K562 (cell line): ENCODE results near the gene CREB3L2. TPM values are rescaled to one million over a fixed set of nuclear protein-coding genes. Genes with fewer than 3 reads are reported as not detected.

Experiments
- ATAC-seq: fragments of 200-7000 bp; cut with Tn5 transposase; 3 replicates; pipeline ENCODE4 v1.9.1; 2020; ENCODE audit warnings: moderate library complexity
- BruUV-seq: library from RNA; stranded (reverse); fragments of 400-500 nt; replicated peaks from 2 replicates; lab custom pipeline; 2021; lab: Mats Ljungman, UMichigan
- CTCF ChIA-PET: fragments of 300-600 bp; formaldehyde crosslinking; extraction: SDS; loops from one replicate; lab custom pipeline; 2021; ENCODE audit warnings: low intra/inter-chr PET ratio; lab: Yijun Ruan, JAX
- POLR2A ChIA-PET: fragments of 300-600, 350-650 bp; sonication (Branson Sonifier 250); formaldehyde crosslinking; extraction: SDS; loops from one replicate; lab custom pipeline; 2021; ENCODE audit warnings: antibody characterized with exemption, inconsistent platforms; lab: Yijun Ruan, JAX
- DNase-seq, 4 experiments: peaks; one replicate each; pipeline versions ENCODE4 v3.0.0 to v3.0.0-alpha.2; 2011 to 2018; ENCODE audit warnings: low spot score in 3 of 4, mixed read lengths in 3 of 4; ENCODE audit errors: extremely low read depth in 1 of 4
- FAIRE-seq: peaks from 2 replicates; lab custom pipeline; 2011; peaks lifted over from hg19 to GRCh38; lab: Jason Lieb, UNC
- H2AFZ ChIP-seq: 2 replicates; pipeline ENCODE4 v1.6.0; 2011; ENCODE audit warnings: low read depth, low read length, control low read depth, inconsistent platforms
- H3K27ac ChIP-seq: fragments of 200-600 bp; 3 replicates; pipeline ENCODE4 v1.8.0; 2011; ENCODE audit warnings: low read depth, mild to moderate bottlenecking, control low read depth, inconsistent platforms, low read length, moderate library complexity, mixed read lengths; ENCODE audit errors: extremely low read depth
- H3K27me3 ChIP-seq, 2 experiments: fragments of 300-600 bp in 1 of 2; 2 replicates in 1 of 2; 3 replicates in 1 of 2; pipeline versions ENCODE4 v1.6.0 to v1.8.0; 2011; ENCODE audit warnings: inconsistent platforms in 2 of 2, low read length in 2 of 2, mild to moderate bottlenecking in 1 of 2, mixed read lengths in 1 of 2, moderate library complexity in 1 of 2; ENCODE audit not compliant: control insufficient read depth in 2 of 2, insufficient read depth in 2 of 2
- H3K36me3 ChIP-seq: fragments of 300-600 bp; 3 replicates; pipeline ENCODE4 v1.8.0; 2011; ENCODE audit warnings: mild to moderate bottlenecking, low read length, inconsistent platforms; ENCODE audit not compliant: control insufficient read depth, insufficient read depth
- H3K4me1 ChIP-seq, 2 experiments: fragments of 200-600 bp in 1 of 2; replicated peaks in 1 of 2; 2 replicates in 1 of 2; 3 replicates in 1 of 2; pipeline versions ENCODE4 v1.5.1 to v1.8.0; 2011; ENCODE audit warnings: inconsistent platforms in 2 of 2, low read length in 2 of 2, mild to moderate bottlenecking in 1 of 2, mixed read lengths in 1 of 2, moderate library complexity in 1 of 2; ENCODE audit not compliant: control insufficient read depth in 2 of 2, insufficient read depth in 2 of 2
- H3K4me2 ChIP-seq: 2 replicates; pipeline ENCODE4 v1.6.1; 2011; ENCODE audit warnings: low read length, control low read depth, inconsistent platforms, mixed read lengths; ENCODE audit not compliant: insufficient read depth
- H3K4me3 ChIP-seq: fragments of 200-600 bp; sonication (generic), shearing (Covaris generic); 2 replicates; pipeline ENCODE4 v1.5.1; 2016; ENCODE audit warnings: control low read depth, inconsistent platforms
- H3K79me2 ChIP-seq: fragments of 200-600 bp; 3 replicates; pipeline ENCODE4 v1.8.0; 2011; ENCODE audit warnings: low read length, inconsistent platforms; ENCODE audit not compliant: control insufficient read depth, insufficient read depth
- H3K9ac ChIP-seq, 2 experiments: 2 replicates each; pipeline versions ENCODE4 v1.6.0 to v1.6.1; 2011; ENCODE audit warnings: low read depth in 2 of 2, low read length in 2 of 2, control low read depth in 1 of 2, inconsistent platforms in 1 of 2, mild to moderate bottlenecking in 1 of 2, mixed read lengths in 1 of 2; ENCODE audit not compliant: insufficient read depth in 1 of 2
- H3K9me1 ChIP-seq: one replicate; pipeline ENCODE4 v1.6.0; 2011; ENCODE audit warnings: inconsistent platforms, mild to moderate bottlenecking, low read length, moderate library complexity; ENCODE audit not compliant: control insufficient read depth, insufficient read depth
- H3K9me3 ChIP-seq: replicated peaks from 2 replicates; pipeline ENCODE4 v1.5.1; 2011; ENCODE audit warnings: low read depth, low read length, inconsistent platforms; ENCODE audit not compliant: control insufficient read depth, insufficient read depth
- H4K20me1 ChIP-seq: replicated peaks from 2 replicates; pipeline ENCODE4 v1.6.1; 2011; ENCODE audit warnings: low read length, inconsistent platforms, mixed read lengths; ENCODE audit not compliant: control insufficient read depth, insufficient read depth
- C11orf30 ChIP-seq: fragments of 450-650 bp; IDR thresholded peaks from 2 replicates; pipeline ENCODE4 v1.6.1; 2016; ENCODE audit warnings: low read depth, mild to moderate bottlenecking
- GATAD2A ChIP-seq: fragments of 450-650 bp; IDR thresholded peaks from 2 replicates; pipeline ENCODE4 v1.6.1; 2017
- KDM1A ChIP-seq, 2 experiments: fragments of 450-650 bp; IDR thresholded peaks; 2 replicates each; pipeline ENCODE4 v1.6.1; 2016; ENCODE audit warnings: mild to moderate bottlenecking in 2 of 2
- TCF7L2 ChIP-seq: fragments of 150-350 bp; IDR thresholded peaks from 2 replicates; pipeline ENCODE4 v1.6.1; 2016; ENCODE audit warnings: low read depth, mild to moderate bottlenecking, low read length, moderate library complexity
- WHSC1 ChIP-seq: IDR thresholded peaks from one replicate; pipeline ENCODE4 v1.6.1; 2012; ENCODE audit warnings: low read length, control low read depth, inconsistent platforms
- ZKSCAN1 ChIP-seq: fragments of 150-350 bp; IDR thresholded peaks from 2 replicates; pipeline ENCODE4 v1.6.1; 2016; ENCODE audit warnings: low read depth, low read length
- ZNF316 ChIP-seq: fragments of 450-650 bp; IDR thresholded peaks from 2 replicates; pipeline ENCODE4 v1.6.1; 2016
- WGBS: fragments of 100-300 bp; shearing (Covaris generic); methylation state at CpG from one replicate; pipeline ENCODE4 v1.1.6; 2016; ENCODE audit warnings: low coverage, mixed read lengths; ENCODE audit not compliant: insufficient coverage; ENCODE audit errors: missing lambda C conversion rate; 5-methylcytosine and 5-hydroxymethylcytosine counted together
- in situ Hi-C: fragments of 300-500 bp; cut with MboI; formaldehyde crosslinking; loops from 4 replicates; pipeline ENCODE4 v1.15.0; 2018; ENCODE audit warnings: inconsistent platforms, mixed read lengths
- intact Hi-C: fragments of 100-400 bp; cut with micrococcal nuclease; formaldehyde crosslinking; loops from 2 replicates; pipeline ENCODE4 v1.14.2; 2022
- polyA plus RNA-seq, 8 experiments: library from polyadenylated mRNA; depleted of rRNA in 4 of 8; stranded (reverse) in 5 of 8; unstranded in 3 of 8; fragments of >200 nt; fragmentation: Nextera tagmentation in 2 of 8; fragmentation: Illumina TruSeq in 1 of 8; extraction: Ambion mirVana in 2 of 8; extraction: Trizol in 1 of 8; gene quantifications; 2 replicates each; pipeline versions ENCODE4 v1.2.1 to v1.2.3, GENCODE V29; 2011 to 2014; ENCODE audit warnings: inconsistent platforms in 1 of 8, missing spikeins in 1 of 8
- total RNA-seq, 7 experiments: library from RNA; depleted of rRNA in 6 of 7; stranded (reverse); fragments of >200 nt in 6 of 7; fragmentation: Illumina TruSeq in 2 of 7; extraction: Trizol in 2 of 7; gene quantifications; 2 replicates each; pipeline versions ENCODE4 v1.2.1 to v1.2.3, GENCODE V29; 2011 to 2021; ENCODE audit warnings: low replicate concordance in 1 of 7
- TF ChIP-seq, protein P1 (sequence below): IDR thresholded peaks from 2 replicates; pipeline ENCODE4 v1.6.1; 2016; ENCODE audit warnings: missing genetic modification characterization, missing compliant biosample characterization
- TF ChIP-seq, protein P2 (sequence below), 3 experiments: fragments of 200-800 bp in 1 of 3; fragments of 250-450 bp in 1 of 3; fragments of 450-650 bp in 1 of 3; sonication (Bioruptor Pico) in 1 of 3; sonication (Bioruptor generic) in 1 of 3; formaldehyde crosslinking in 1 of 3; IDR thresholded peaks; 2 replicates each; pipeline versions ENCODE4 v1.6.1 to v1.8.0; 2016 to 2022; ENCODE audit warnings: mild to moderate bottlenecking in 2 of 3, missing genetic modification characterization in 2 of 3, missing compliant biosample characterization in 1 of 3, moderate library complexity in 1 of 3

The CREB3L2 gene
- total and polyA plus RNA-seq, 9 of the 15 experiments (the other 6 are each of a cell fraction or from before 2014, with no cell fraction given) = 7.1 to 45.6 (median 15.8) TPM

DNA sequence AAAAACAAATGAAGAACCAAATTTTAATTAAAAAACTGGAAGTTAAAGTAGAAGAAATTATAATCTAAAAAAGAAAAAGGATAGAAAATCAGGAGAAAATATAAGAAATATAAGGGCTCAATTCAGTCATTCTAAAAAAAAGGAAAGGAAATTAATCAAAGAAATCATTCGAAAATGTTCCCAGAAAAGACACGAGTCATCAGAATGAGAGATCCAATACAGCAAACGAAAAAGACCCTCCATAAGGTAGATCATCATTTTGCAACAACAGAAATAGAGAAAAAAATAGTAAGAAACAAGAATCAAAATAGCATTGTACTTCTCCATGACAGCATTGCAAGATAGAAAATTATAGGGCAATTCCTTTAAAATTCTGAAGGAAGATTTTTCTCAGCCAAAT lies 132.6 kb downstream of the CREB3L2 start:
- no TSS peak for BruUV-seq
- H3K27me3 ChIP-seq = no peaks in the 10 kb centered on the region
- H2AFZ ChIP-seq = no peak overlapping the region
- no peak for DNase-seq
- TF ChIP-seq GATAD2A (no peak), KDM1A (IDR thresholded peaks at IDR 0.05) (no peak), ZKSCAN1 (no peak), C11orf30 (peak; percentile 67; the same call in 1 of the 2 replicates), ZNF316 (peak; percentile 81)
- TF ChIP-seq, protein P1, sequence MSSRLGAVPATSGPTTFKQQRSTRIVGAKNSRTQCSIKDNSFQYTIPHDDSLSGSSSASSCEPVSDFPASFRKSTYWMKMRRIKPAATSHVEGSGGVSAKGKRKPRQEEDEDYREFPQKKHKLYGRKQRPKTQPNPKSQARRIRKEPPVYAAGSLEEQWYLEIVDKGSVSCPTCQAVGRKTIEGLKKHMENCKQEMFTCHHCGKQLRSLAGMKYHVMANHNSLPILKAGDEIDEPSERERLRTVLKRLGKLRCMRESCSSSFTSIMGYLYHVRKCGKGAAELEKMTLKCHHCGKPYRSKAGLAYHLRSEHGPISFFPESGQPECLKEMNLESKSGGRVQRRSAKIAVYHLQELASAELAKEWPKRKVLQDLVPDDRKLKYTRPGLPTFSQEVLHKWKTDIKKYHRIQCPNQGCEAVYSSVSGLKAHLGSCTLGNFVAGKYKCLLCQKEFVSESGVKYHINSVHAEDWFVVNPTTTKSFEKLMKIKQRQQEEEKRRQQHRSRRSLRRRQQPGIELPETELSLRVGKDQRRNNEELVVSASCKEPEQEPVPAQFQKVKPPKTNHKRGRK = peak; percentile 42; the same call in 1 of the 2 replicates
- TF ChIP-seq, all 486 proteins: peak for 3
- in situ Hi-C loops (no loop called here), intact Hi-C loops (no loop called here)
- H3K4me2 ChIP-seq = no peak overlapping the region
- no peak overlapping the region for H3K9ac ChIP-seq
- peaks cover 4% of the 10 kb centered on the region; the same call in 1 of the 2 replicates for H3K9me3 ChIP-seq
- H3K79me2 ChIP-seq = no peaks in the 10 kb centered on the region
- H3K4me3 ChIP-seq = no peak overlapping the region
- 42% methylated on average over 3 of the region's 3 CpGs for WGBS
- H4K20me1 ChIP-seq = no peaks in the 10 kb centered on the region
- ChIA-PET POLR2A (no interaction called here), CTCF (no interaction called here)
- no peaks in the 10 kb centered on the region for H3K4me1 ChIP-seq
- FAIRE-seq (no peak), ATAC-seq (no peak)
- H3K36me3 ChIP-seq = peaks cover 5% of the 10 kb centered on the region; the same call in 1 of the 3 replicates
- no peak overlapping the region for H3K27ac ChIP-seq
- no peaks in the 10 kb centered on the region for H3K9me1 ChIP-seq

DNA sequence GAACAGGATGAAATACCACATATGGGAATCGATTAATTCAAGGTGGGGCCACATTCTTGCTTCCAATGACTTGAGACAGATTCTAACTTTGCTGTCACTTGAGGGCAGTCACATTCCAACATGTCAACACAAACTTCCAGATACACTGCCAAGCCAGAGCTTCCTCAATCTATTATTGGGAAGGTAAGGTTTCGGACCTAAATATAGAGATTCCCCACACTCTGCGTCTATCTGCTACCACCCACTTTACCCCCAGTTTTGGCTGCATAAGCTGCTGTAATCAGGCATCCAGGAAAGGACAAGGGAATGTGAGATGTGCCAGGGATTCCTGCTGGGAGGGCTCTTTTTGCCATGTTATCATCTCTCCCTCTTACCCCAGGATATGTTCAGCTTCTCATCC lies 134.6 kb downstream of the CREB3L2 start:
- H3K36me3 ChIP-seq = no peaks in the 10 kb centered on the region
- POLR2A ChIA-PET = no interaction called here
- in situ Hi-C loops = no loop called here
- H3K9ac ChIP-seq = no peak overlapping the region
- no peak overlapping the region for H3K4me2 ChIP-seq
- no peaks in the 10 kb centered on the region for H3K4me1 ChIP-seq
- H3K27ac ChIP-seq = no peak overlapping the region
- H3K27me3 ChIP-seq = no peaks in the 10 kb centered on the region
- H3K4me3 ChIP-seq = no peak overlapping the region
- no TSS peak for BruUV-seq
- ATAC-seq (no peak), DNase-seq (no peak), FAIRE-seq (no peak)
- no peaks in the 10 kb centered on the region for H4K20me1 ChIP-seq
- peaks cover 4% of the 10 kb centered on the region; the same call in 1 of the 2 replicates for H3K9me3 ChIP-seq
- CTCF ChIA-PET = no interaction called here
- no peaks in the 10 kb centered on the region for H3K79me2 ChIP-seq
- H2AFZ ChIP-seq = no peak overlapping the region
- no peaks in the 10 kb centered on the region for H3K9me1 ChIP-seq
- intact Hi-C loops = no loop called here
- TF ChIP-seq, protein P2, sequence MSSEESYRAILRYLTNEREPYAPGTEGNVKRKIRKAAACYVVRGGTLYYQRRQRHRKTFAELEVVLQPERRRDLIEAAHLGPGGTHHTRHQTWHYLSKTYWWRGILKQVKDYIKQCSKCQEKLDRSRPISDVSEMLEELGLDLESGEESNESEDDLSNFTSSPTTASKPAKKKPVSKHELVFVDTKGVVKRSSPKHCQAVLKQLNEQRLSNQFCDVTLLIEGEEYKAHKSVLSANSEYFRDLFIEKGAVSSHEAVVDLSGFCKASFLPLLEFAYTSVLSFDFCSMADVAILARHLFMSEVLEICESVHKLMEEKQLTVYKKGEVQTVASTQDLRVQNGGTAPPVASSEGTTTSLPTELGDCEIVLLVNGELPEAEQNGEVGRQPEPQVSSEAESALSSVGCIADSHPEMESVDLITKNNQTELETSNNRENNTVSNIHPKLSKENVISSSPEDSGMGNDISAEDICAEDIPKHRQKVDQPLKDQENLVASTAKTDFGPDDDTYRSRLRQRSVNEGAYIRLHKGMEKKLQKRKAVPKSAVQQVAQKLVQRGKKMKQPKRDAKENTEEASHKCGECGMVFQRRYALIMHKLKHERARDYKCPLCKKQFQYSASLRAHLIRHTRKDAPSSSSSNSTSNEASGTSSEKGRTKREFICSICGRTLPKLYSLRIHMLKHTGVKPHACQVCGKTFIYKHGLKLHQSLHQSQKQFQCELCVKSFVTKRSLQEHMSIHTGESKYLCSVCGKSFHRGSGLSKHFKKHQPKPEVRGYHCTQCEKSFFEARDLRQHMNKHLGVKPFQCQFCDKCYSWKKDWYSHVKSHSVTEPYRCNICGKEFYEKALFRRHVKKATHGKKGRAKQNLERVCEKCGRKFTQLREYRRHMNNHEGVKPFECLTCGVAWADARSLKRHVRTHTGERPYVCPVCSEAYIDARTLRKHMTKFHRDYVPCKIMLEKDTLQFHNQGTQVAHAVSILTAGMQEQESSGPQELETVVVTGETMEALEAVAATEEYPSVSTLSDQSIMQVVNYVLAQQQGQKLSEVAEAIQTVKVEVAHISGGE (CRISPR knock-in tag; IDR thresholded peaks at IDR 0.05) = no peak
- TF ChIP-seq TCF7L2 (no peak), WHSC1 (no peak)
- WGBS = 68% methylated on average over 3 of the region's 3 CpGs
